OCI-LY1 (cell line): ENCODE results near the gene PAFAH2.

ENCODE experiments used
- EZH2 ChIP-seq: fragments of 200-600 bp; sonication (generic), shearing (Covaris generic); IDR thresholded peaks from 2 replicates; pipeline ENCODE4 v1.8.0; 2017; ENCODE audit warnings: borderline replicate concordance, mixed run types, mild to moderate bottlenecking, antibody characterized with exemption, low read length, moderate library complexity, mixed read lengths
- TF ChIP-seq, protein P1 (sequence below): fragments of 200-600 bp; sonication (generic), shearing (Covaris generic); IDR thresholded peaks from 2 replicates; pipeline ENCODE4 v1.5.1; 2017; ENCODE audit warnings: mild to moderate bottlenecking, antibody characterized with exemption, low read length, moderate library complexity, mixed read lengths

DNA sequence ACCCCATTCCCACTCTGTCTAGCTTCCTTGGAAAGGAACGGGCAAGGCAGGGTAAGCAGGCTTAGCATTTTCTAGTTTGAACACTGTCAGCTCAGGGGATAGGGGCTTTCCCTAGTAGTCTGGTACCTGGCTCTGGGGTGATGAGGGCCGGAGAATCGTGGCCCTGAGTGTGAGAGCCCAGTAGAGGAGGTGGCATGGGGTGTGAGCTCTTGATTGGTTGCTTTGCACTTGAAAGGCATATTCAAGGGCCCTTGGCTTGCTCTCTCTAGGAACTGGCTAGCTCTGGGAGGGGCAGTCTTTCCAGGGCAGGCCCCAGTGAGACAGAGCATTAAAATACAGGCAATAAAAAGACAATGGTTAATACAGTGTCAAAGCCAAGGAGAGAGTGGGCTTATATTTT is 13.0 kb upstream of the PAFAH2 start:
- TF ChIP-seq EZH2 = no peak
- TF ChIP-seq, protein P1, sequence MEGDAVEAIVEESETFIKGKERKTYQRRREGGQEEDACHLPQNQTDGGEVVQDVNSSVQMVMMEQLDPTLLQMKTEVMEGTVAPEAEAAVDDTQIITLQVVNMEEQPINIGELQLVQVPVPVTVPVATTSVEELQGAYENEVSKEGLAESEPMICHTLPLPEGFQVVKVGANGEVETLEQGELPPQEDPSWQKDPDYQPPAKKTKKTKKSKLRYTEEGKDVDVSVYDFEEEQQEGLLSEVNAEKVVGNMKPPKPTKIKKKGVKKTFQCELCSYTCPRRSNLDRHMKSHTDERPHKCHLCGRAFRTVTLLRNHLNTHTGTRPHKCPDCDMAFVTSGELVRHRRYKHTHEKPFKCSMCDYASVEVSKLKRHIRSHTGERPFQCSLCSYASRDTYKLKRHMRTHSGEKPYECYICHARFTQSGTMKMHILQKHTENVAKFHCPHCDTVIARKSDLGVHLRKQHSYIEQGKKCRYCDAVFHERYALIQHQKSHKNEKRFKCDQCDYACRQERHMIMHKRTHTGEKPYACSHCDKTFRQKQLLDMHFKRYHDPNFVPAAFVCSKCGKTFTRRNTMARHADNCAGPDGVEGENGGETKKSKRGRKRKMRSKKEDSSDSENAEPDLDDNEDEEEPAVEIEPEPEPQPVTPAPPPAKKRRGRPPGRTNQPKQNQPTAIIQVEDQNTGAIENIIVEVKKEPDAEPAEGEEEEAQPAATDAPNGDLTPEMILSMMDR = no peak
